HepG2 (cell line): ENCODE data around the gene TMEM164. TPM values are rescaled to one million over a fixed set of nuclear protein-coding genes. Genes with fewer than 3 reads are reported as not detected.

Experiments used
- ATAC-seq: fragments of 200-7000 bp; cut with Tn5 transposase; 3 replicates; pipeline ENCODE4 v1.9.1; 2020; ENCODE audit warnings: mild to moderate bottlenecking, moderate library complexity
- BruUV-seq: library from RNA; stranded (reverse); fragments of 400-500 nt; replicated peaks from 2 replicates; lab custom pipeline; 2021; lab: Mats Ljungman, UMichigan
- CTCF ChIA-PET: fragments of 300-600 bp; formaldehyde crosslinking; extraction: SDS; loops from one replicate; lab custom pipeline; 2021; ENCODE audit warnings: low total read pairs, inconsistent platforms, low intra/inter-chr PET ratio; lab: Yijun Ruan, JAX
- POLR2A ChIA-PET: fragments of 350-600 bp; sonication (Branson Sonifier 250); formaldehyde crosslinking; loops from one replicate; lab custom pipeline; 2020; ENCODE audit warnings: antibody characterized with exemption, inconsistent platforms; lab: Yijun Ruan, JAX
- DNase-seq: peaks from one replicate; pipeline ENCODE4 v3.0.0-alpha.2; 2015; ENCODE audit warnings: low spot score
- FAIRE-seq: peaks from 3 replicates; lab custom pipeline; 2011; peaks lifted over from hg19 to GRCh38; lab: Jason Lieb, UNC
- H2AFZ ChIP-seq: one replicate; pipeline ENCODE4 v1.6.1; 2011; ENCODE audit warnings: low read length, inconsistent platforms
- H3K27ac ChIP-seq: fragments of 300-600 bp; 3 replicates; pipeline ENCODE4 v1.8.0; 2011; ENCODE audit warnings: mixed run types, mild to moderate bottlenecking, mixed read lengths, low read length, inconsistent platforms; ENCODE audit not compliant: insufficient read depth; ENCODE audit errors: extremely low read length
- H3K27me3 ChIP-seq, 2 experiments: fragments of 200-600 bp in 1 of 2; 2 replicates in 1 of 2; 3 replicates in 1 of 2; pipeline versions ENCODE4 v1.6.0 to v1.8.0; 2011; ENCODE audit warnings: low read length in 2 of 2, mild to moderate bottlenecking in 2 of 2, moderate library complexity in 2 of 2, inconsistent platforms in 1 of 2; ENCODE audit not compliant: insufficient read depth in 2 of 2, control insufficient read depth in 1 of 2
- H3K36me3 ChIP-seq, 2 experiments: fragments of 200-600 bp in 1 of 2; replicated peaks in 1 of 2; 2 replicates in 1 of 2; 3 replicates in 1 of 2; pipeline versions ENCODE4 v1.5.1 to v1.8.0; 2011; ENCODE audit warnings: low read length in 2 of 2, inconsistent platforms in 1 of 2; ENCODE audit not compliant: insufficient read depth in 2 of 2, control insufficient read depth in 1 of 2
- H3K4me1 ChIP-seq: 2 replicates; pipeline ENCODE4 v1.5.1; 2012; ENCODE audit warnings: low read length, inconsistent platforms; ENCODE audit not compliant: insufficient read depth
- H3K4me2 ChIP-seq: 2 replicates; pipeline ENCODE4 v1.6.0; 2011; ENCODE audit warnings: low read depth, low read length, inconsistent platforms
- H3K4me3 ChIP-seq, 3 experiments: fragments of 200-600 bp in 1 of 3; sonication (generic), shearing (Covaris generic) in 1 of 3; replicated peaks in 1 of 3; 2 replicates each; pipeline ENCODE4 v1.5.1; 2011 to 2016; ENCODE audit warnings: low read length in 3 of 3, inconsistent platforms in 2 of 3, low read depth in 2 of 3, mild to moderate bottlenecking in 2 of 3, control low read depth in 1 of 3, mixed read lengths in 1 of 3; ENCODE audit not compliant: insufficient read depth in 1 of 3
- H3K79me2 ChIP-seq: one replicate; pipeline ENCODE4 v1.6.1; 2011; ENCODE audit warnings: low read length, inconsistent platforms; ENCODE audit not compliant: insufficient read depth
- H3K9ac ChIP-seq: 2 replicates; pipeline ENCODE4 v1.6.0; 2011; ENCODE audit warnings: mild to moderate bottlenecking, low read depth, low read length, inconsistent platforms; ENCODE audit not compliant: insufficient read depth
- H3K9me3 ChIP-seq: 2 replicates; pipeline ENCODE4 v1.5.1; 2012; ENCODE audit warnings: mild to moderate bottlenecking, low read length
- H4K20me1 ChIP-seq: 2 replicates; pipeline ENCODE4 v1.6.0; 2011; ENCODE audit warnings: inconsistent platforms, mild to moderate bottlenecking, low read length, moderate library complexity; ENCODE audit not compliant: insufficient read depth
- ARHGAP35 ChIP-seq: sonication (generic); formaldehyde crosslinking; IDR thresholded peaks from 2 replicates; pipeline ENCODE4 v1.9.0; 2022; ENCODE audit warnings: mild to moderate bottlenecking, inconsistent platforms, moderate library complexity, missing genetic modification reagents, borderline replicate concordance
- CREB1 ChIP-seq, 2 experiments: fragments of 450-650 bp in 1 of 2; IDR thresholded peaks; 2 replicates each; pipeline ENCODE4 v1.6.1; 2016 to 2017; ENCODE audit warnings: control low read depth in 1 of 2, mild to moderate bottlenecking in 1 of 2, missing compliant biosample characterization in 1 of 2, missing genetic modification characterization in 1 of 2
- ERF ChIP-seq: IDR thresholded peaks from 2 replicates; pipeline ENCODE4 v1.6.1; 2018; ENCODE audit warnings: missing biosample characterization, missing genetic modification reagents
- GABPA ChIP-seq, 2 experiments: IDR thresholded peaks; 2 replicates each; pipeline ENCODE4 v1.6.1; 2011 to 2016; ENCODE audit warnings: low read depth in 2 of 2, low read length in 1 of 2, missing biosample characterization in 1 of 2, missing genetic modification characterization in 1 of 2
- HDAC6 ChIP-seq: fragments of 200-600 bp; sonication (generic); IDR thresholded peaks from 2 replicates; pipeline ENCODE4 v1.7.0; 2017; ENCODE audit warnings: mild to moderate bottlenecking, antibody characterized with exemption, low read length, low read depth
- HNRNPH1 ChIP-seq: fragments of 200-400 bp; formaldehyde crosslinking; optimal IDR thresholded peaks from 2 replicates; pipeline ENCODE3; 2017; ENCODE audit warnings: mild to moderate bottlenecking, low read depth, low read length
- HOXA9 ChIP-seq: sonication (generic); formaldehyde crosslinking; IDR thresholded peaks from 2 replicates; pipeline ENCODE4 v1.8.1; 2022; ENCODE audit warnings: missing genetic modification reagents, mild to moderate bottlenecking, moderate library complexity, borderline replicate concordance
- ISL2 ChIP-seq: sonication (generic); formaldehyde crosslinking; IDR thresholded peaks from 2 replicates; pipeline ENCODE4 v1.5.0; 2020; ENCODE audit warnings: missing genetic modification reagents
- JUN ChIP-seq: sonication (generic); formaldehyde crosslinking; IDR thresholded peaks from 2 replicates; pipeline ENCODE4 v1.4.0; 2020; ENCODE audit warnings: mild to moderate bottlenecking, missing genetic modification reagents
- MEF2D ChIP-seq: sonication (generic); formaldehyde crosslinking; IDR thresholded peaks from 2 replicates; pipeline ENCODE4 v1.5.1; 2020; ENCODE audit warnings: mild to moderate bottlenecking, missing genetic modification reagents
- NRL ChIP-seq: sonication (generic); formaldehyde crosslinking; IDR thresholded peaks from 2 replicates; pipeline ENCODE4 v1.5.0; 2020; ENCODE audit warnings: missing genetic modification reagents, mild to moderate bottlenecking, moderate library complexity, borderline replicate concordance
- ONECUT2 ChIP-seq: sonication (generic); formaldehyde crosslinking; IDR thresholded peaks from 2 replicates; pipeline ENCODE4 v1.4.0; 2020; ENCODE audit warnings: missing genetic modification reagents
- PRPF4 ChIP-seq: fragments of 200-400 bp; formaldehyde crosslinking; IDR thresholded peaks from 2 replicates; pipeline ENCODE4 v1.6.1; 2016; ENCODE audit warnings: low read length, low read depth; ENCODE audit not compliant: poor library complexity, severe bottlenecking
- SNRNP70 ChIP-seq: fragments of 200-400 bp; formaldehyde crosslinking; IDR thresholded peaks from 2 replicates; pipeline ENCODE4 v1.6.1; 2017; ENCODE audit warnings: mild to moderate bottlenecking, low read depth, low read length, moderate library complexity
- TBX2 ChIP-seq: sonication (generic); formaldehyde crosslinking; IDR thresholded peaks from 2 replicates; pipeline ENCODE4 v1.5.0; 2020; ENCODE audit warnings: missing genetic modification reagents, mild to moderate bottlenecking, borderline replicate concordance
- ZNF253 ChIP-seq: sonication (generic); formaldehyde crosslinking; IDR thresholded peaks from 2 replicates; pipeline ENCODE4 v1.8.0; 2022; ENCODE audit warnings: mild to moderate bottlenecking, missing genetic modification reagents, borderline replicate concordance
- ZNF33A ChIP-seq: sonication (generic); formaldehyde crosslinking; IDR thresholded peaks from 2 replicates; pipeline ENCODE4 v1.5.1; 2020; ENCODE audit warnings: missing genetic modification reagents, mild to moderate bottlenecking, moderate library complexity, borderline replicate concordance
- ZSCAN22 ChIP-seq: sonication (generic); formaldehyde crosslinking; IDR thresholded peaks from 2 replicates; pipeline ENCODE4 v1.4.0; 2020; ENCODE audit warnings: mild to moderate bottlenecking, missing genetic modification reagents
- WGBS: methylation state at CpG from one replicate; pipeline ENCODE4 v1.1.6; 2017; ENCODE audit warnings: low lambda C conversion rate; 5-methylcytosine and 5-hydroxymethylcytosine counted together
- in situ Hi-C: cut with HindIII; loops from 2 replicates; pipeline ENCODE4 v1.10.0; 2017; ENCODE audit warnings: low pct_unique_long_range_greater_than_20kb; ENCODE audit not compliant: extremely low pct_ligation_motif_present
- intact Hi-C: fragments of 100-400 bp; cut with micrococcal nuclease; formaldehyde crosslinking; loops from one replicate; pipeline ENCODE4 v1.10.0; 2022; ENCODE audit not compliant: unreplicated experiment
- polyA plus RNA-seq, 8 experiments: library from polyadenylated mRNA; depleted of rRNA in 3 of 8; stranded (reverse) in 7 of 8; unstranded in 1 of 8; fragments of >200 nt; fragmentation: Illumina TruSeq in 4 of 8; extraction: Trizol in 4 of 8; gene quantifications; 2 replicates each; pipeline versions ENCODE4 v1.2.1 to v1.2.3, GENCODE V29; 2011 to 2016; ENCODE audit warnings: low read depth in 4 of 8, missing spikeins in 1 of 8, mixed read lengths in 1 of 8; ENCODE audit not compliant: insufficient read depth in 1 of 8
- total RNA-seq, 5 experiments: library from RNA; depleted of rRNA; stranded (reverse); fragments of >200 nt; fragmentation: Illumina TruSeq; extraction: Trizol; gene quantifications; 2 replicates each; pipeline ENCODE4 v1.2.3, GENCODE V29; 2016; ENCODE audit warnings: low read depth in 1 of 5
- TF ChIP-seq, protein P1 (sequence below): IDR thresholded peaks from 2 replicates; pipeline ENCODE4 v1.6.1; 2012; ENCODE audit warnings: inconsistent platforms
- TF ChIP-seq, protein P2 (sequence below), 2 experiments: sonication (generic) in 1 of 2; formaldehyde crosslinking in 1 of 2; IDR thresholded peaks; 2 replicates each; pipeline versions ENCODE4 v1.4.0 to v1.6.1; 2018 to 2020; ENCODE audit warnings: missing genetic modification reagents in 2 of 2, borderline replicate concordance in 1 of 2, low read depth in 1 of 2, mild to moderate bottlenecking in 1 of 2, missing biosample characterization in 1 of 2

TMEM164 gene
- total and polyA plus RNA-seq, 2 of the 13 experiments (the other 11 are each of a cell fraction or from before 2014, with no cell fraction given), result 5.8 to 13.2 TPM

DNA sequence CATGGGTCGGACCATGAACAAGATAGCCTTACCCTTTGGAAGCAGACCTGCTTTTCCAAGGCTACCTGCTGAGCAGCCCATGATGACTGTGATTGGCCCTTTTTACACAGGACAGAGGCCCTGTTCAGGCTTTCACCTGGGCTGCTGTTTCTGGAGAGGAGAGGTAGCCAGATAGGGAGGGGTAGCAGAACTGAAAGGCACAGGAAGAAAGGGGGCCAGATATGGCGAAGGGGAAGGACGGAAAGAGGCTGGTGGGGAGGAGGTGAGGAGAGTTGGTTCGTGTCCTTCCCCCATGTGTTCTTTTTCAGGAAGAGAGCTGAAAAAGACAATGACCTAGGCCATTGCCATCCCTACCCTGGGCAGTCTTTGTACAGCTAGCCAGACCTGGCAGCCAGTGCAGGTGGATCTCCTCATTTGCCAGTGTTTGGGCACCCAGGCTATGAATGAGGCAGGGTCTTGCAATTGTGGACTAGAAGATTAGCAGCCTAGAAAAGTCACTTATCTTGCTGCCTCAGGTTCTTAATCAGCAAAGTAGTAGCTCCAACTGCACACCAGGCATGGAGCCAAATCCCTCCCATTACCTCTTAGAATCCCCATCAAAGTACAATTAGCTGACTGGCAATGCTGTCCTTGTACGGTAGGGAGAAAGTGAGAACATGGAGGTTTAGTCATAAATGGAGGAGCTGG is 175.4 kb downstream of the TMEM164 start:
- no peaks in the 10 kb centered on the region for H3K79me2 ChIP-seq
- ATAC-seq, result no peak
- in situ Hi-C loops (no loop called here), intact Hi-C loops (no loop called here)
- no peaks in the 10 kb centered on the region for H3K4me1 ChIP-seq
- no peak for DNase-seq
- WGBS, result 91% methylated on average over 4 of the region's 5 CpGs
- no peak overlapping the region for H3K9ac ChIP-seq
- no peaks in the 10 kb centered on the region for H3K36me3 ChIP-seq
- H3K4me3 ChIP-seq, result no peak overlapping the region
- no peaks in the 10 kb centered on the region for H3K27me3 ChIP-seq
- H3K4me2 ChIP-seq, result no peak overlapping the region
- H3K27ac ChIP-seq, result no peak overlapping the region
- ChIA-PET CTCF (no interaction called here), POLR2A (no interaction called here)
- TF ChIP-seq TBX2 (CRISPR knock-in tag) (no peak), SNRNP70 (no peak), ARHGAP35 (CRISPR knock-in tag) (no peak), ZSCAN22 (no peak), HNRNPH1 (no peak), ZNF33A (no peak), HDAC6 (no peak), GABPA (IDR thresholded peaks at IDR 0.05; ENCODE audit: low read depth, low read length) (no peak), GABPA (CRISPR knock-in tag; IDR thresholded peaks at IDR 0.05; ENCODE audit: low read depth) (no peak), ISL2 (CRISPR knock-in tag) (no peak), ZNF253 (CRISPR knock-in tag) (no peak), ONECUT2 (CRISPR knock-in tag) (no peak), PRPF4 (no peak), NRL (CRISPR knock-in tag) (no peak), CREB1 (IDR thresholded peaks at IDR 0.05) (no peak), CREB1 (CRISPR knock-in tag; IDR thresholded peaks at IDR 0.05) (no peak), ERF (no peak), HOXA9 (CRISPR knock-in tag) (no peak), JUN (no peak), MEF2D (CRISPR knock-in tag) (no peak)
- TF ChIP-seq, protein P1, sequence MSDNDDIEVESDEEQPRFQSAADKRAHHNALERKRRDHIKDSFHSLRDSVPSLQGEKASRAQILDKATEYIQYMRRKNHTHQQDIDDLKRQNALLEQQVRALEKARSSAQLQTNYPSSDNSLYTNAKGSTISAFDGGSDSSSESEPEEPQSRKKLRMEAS, result no peak
- TF ChIP-seq, protein P2, sequence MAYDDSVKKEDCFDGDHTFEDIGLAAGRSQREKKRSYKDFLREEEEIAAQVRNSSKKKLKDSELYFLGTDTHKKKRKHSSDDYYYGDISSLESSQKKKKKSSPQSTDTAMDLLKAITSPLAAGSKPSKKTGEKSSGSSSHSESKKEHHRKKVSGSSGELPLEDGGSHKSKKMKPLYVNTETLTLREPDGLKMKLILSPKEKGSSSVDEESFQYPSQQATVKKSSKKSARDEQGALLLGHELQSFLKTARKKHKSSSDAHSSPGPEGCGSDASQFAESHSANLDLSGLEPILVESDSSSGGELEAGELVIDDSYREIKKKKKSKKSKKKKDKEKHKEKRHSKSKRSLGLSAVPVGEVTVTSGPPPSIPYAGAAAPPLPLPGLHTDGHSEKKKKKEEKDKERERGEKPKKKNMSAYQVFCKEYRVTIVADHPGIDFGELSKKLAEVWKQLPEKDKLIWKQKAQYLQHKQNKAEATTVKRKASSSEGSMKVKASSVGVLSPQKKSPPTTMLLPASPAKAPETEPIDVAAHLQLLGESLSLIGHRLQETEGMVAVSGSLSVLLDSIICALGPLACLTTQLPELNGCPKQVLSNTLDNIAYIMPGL (CRISPR knock-in tag; IDR thresholded peaks at IDR 0.05; ENCODE audit: borderline replicate concordance in 1 of 2, low read depth in 1 of 2), result no peak
- BruUV-seq, result no TSS peak
- no peaks in the 10 kb centered on the region for H3K9me3 ChIP-seq
- no peaks in the 10 kb centered on the region for H4K20me1 ChIP-seq
- H2AFZ ChIP-seq, result no peak overlapping the region
- no peak for FAIRE-seq
